Breast epithelium (tissue), 4 donors: Measurements from ENCODE around the gene CCDC127. TPM values are rescaled to one million over a fixed set of nuclear protein-coding genes. Genes with fewer than 3 reads are reported as not detected.
A peak's percentile ranks its signal among the peaks of the same experiment; 100 is the strongest.

Experiments used
- DNase-seq, 2 donors: peaks; one replicate each; pipeline ENCODE4 v3.0.0-alpha.2; 2019; ENCODE audit warnings: low spot score in 2 of 2
- H3K27ac ChIP-seq, 2 donors: fragments of 200-600 bp; sonication (generic) in 1 of 2; one replicate each; pipeline ENCODE4 v1.5.1; 2016 to 2019; ENCODE audit warnings: mild to moderate bottlenecking in 1 of 2
- H3K27me3 ChIP-seq, 2 donors: fragments of 200-600 bp; sonication (generic) in 1 of 2; one replicate each; pipeline versions ENCODE4 v1.5.1 to v1.6.0; 2017 to 2019; ENCODE audit warnings: control low read depth in 1 of 2, mild to moderate bottlenecking in 1 of 2
- H3K36me3 ChIP-seq: fragments of 200-600 bp; one replicate; pipeline ENCODE4 v1.5.1; 2019
- H3K4me1 ChIP-seq, 2 donors: fragments of 200-600 bp; sonication (generic); one replicate each; pipeline ENCODE4 v1.5.1; 2016 to 2019; ENCODE audit warnings: control low read depth in 1 of 2
- H3K4me3 ChIP-seq, 3 donors: fragments of 200-600 bp; sonication (generic); 1 replicate in 2 of 3; 2 replicates in 1 of 3; pipeline ENCODE4 v1.5.1; 2016 to 2019; ENCODE audit warnings: mild to moderate bottlenecking in 3 of 3, moderate library complexity in 2 of 3
- H3K9me3 ChIP-seq, 2 donors: fragments of 200-600 bp; sonication (generic) in 1 of 2; one replicate each; pipeline ENCODE4 v1.5.1; 2016 to 2019; ENCODE audit warnings: control low read depth in 1 of 2
- CTCF ChIP-seq, 3 donors: fragments of 450-650 bp; IDR thresholded peaks; one replicate each; pipeline ENCODE4 v1.5.1; 2016 to 2017; ENCODE audit warnings: antibody characterized with exemption in 3 of 3, mild to moderate bottlenecking in 3 of 3, moderate library complexity in 3 of 3
- POLR2A ChIP-seq: fragments of 450-650 bp; IDR thresholded peaks from one replicate; pipeline ENCODE4 v1.6.1; 2016; ENCODE audit warnings: antibody characterized with exemption, mild to moderate bottlenecking, moderate library complexity
- POLR2AphosphoS5 ChIP-seq, 3 donors: sonication (generic); formaldehyde crosslinking; IDR thresholded peaks; one replicate each; pipeline ENCODE4 v1.6.1; 2017; ENCODE audit warnings: antibody characterized with exemption in 3 of 3
- intact Hi-C: fragments of 100-400 bp; cut with DNase I; formaldehyde crosslinking; loops from one replicate; pipeline ENCODE4 v1.15.1; 2023; ENCODE audit warnings: low total_unique reads
- total RNA-seq, 3 donors: library from RNA; depleted of rRNA; stranded (reverse); fragments of >200 nt; gene quantifications; one replicate each; pipeline ENCODE4 v1.1.0, GENCODE V29; 2016

The CCDC127 gene
- total RNA-seq, 3 donors from 2014 or later = 5.0 to 5.6 (median 5.3) TPM

- Histone ChIP-seq H3K27me3 (no peaks in the 10 kb centered on the region), H3K4me1 (no peaks in the 10 kb centered on the region), H3K9me3 (no peaks in the 10 kb centered on the region), H3K36me3 (no peaks in the 10 kb centered on the region), H3K4me3 (no peak overlapping the region), H3K27ac (no peak overlapping the region)
- intact Hi-C loops = no loop called here
- no peak for TF ChIP-seq POLR2AphosphoS5 (IDR thresholded peaks at IDR 0.05)
- no peak for TF ChIP-seq CTCF (IDR thresholded peaks at IDR 0.05)
- no peak for TF ChIP-seq POLR2A
- DNase-seq = peak in 1 of 2 donors; percentile 43
These were observed 53.7 kb downstream of the CCDC127 start for GRCh38 chr5:164244-164643.

GRCh38 chr5:163841-164240 is 54.1 kb downstream of the CCDC127 start:
- peak in 1 of 2 donors; percentile 46 for DNase-seq
- Histone ChIP-seq H3K27ac (no peak overlapping the region), H3K9me3 (no peaks in the 10 kb centered on the region), H3K4me1 (no peaks in the 10 kb centered on the region), H3K4me3 (no peak overlapping the region), H3K36me3 (no peaks in the 10 kb centered on the region), H3K27me3 (no peaks in the 10 kb centered on the region)
- intact Hi-C loops = no loop called here
- TF ChIP-seq POLR2AphosphoS5 (IDR thresholded peaks at IDR 0.05) (no peak), POLR2A (no peak), CTCF (IDR thresholded peaks at IDR 0.05) (no peak)

- no peaks in the 10 kb centered on the region for H3K36me3 ChIP-seq
- intact Hi-C loops = no loop called here
- H3K27me3 ChIP-seq = no peaks in the 10 kb centered on the region
- H3K4me3 ChIP-seq = no peak overlapping the region
- H3K4me1 ChIP-seq = no peaks in the 10 kb centered on the region
- H3K27ac ChIP-seq = no peak overlapping the region
- no peaks in the 10 kb centered on the region for H3K9me3 ChIP-seq
- DNase-seq = peak in 1 of 2 donors; percentile 49
- TF ChIP-seq CTCF (IDR thresholded peaks at IDR 0.05) (no peak), POLR2AphosphoS5 (IDR thresholded peaks at IDR 0.05) (no peak), POLR2A (no peak)
These were observed 54.7 kb downstream of the CCDC127 start for GRCh38 chr5:163338-163620.

- H3K4me3 ChIP-seq = no peak overlapping the region
- H3K9me3 ChIP-seq = no peaks in the 10 kb centered on the region
- DNase-seq = peak in 1 of 2 donors; percentile 43
- intact Hi-C loops = no loop called here
- no peak overlapping the region for H3K27ac ChIP-seq
- no peaks in the 10 kb centered on the region for H3K27me3 ChIP-seq
- no peaks in the 10 kb centered on the region for H3K4me1 ChIP-seq
- TF ChIP-seq POLR2A (no peak), CTCF (IDR thresholded peaks at IDR 0.05) (no peak)
- no peaks in the 10 kb centered on the region for H3K36me3 ChIP-seq
These were observed 55.2 kb downstream of the CCDC127 start for GRCh38 chr5:162565-163337.

- no peak overlapping the region for H3K27ac ChIP-seq
- no peaks in the 10 kb centered on the region for H3K9me3 ChIP-seq
- H3K36me3 ChIP-seq = no peaks in the 10 kb centered on the region
- no peaks in the 10 kb centered on the region for H3K27me3 ChIP-seq
- H3K4me1 ChIP-seq = no peaks in the 10 kb centered on the region
- H3K4me3 ChIP-seq = no peak overlapping the region
- TF ChIP-seq POLR2A (no peak), POLR2AphosphoS5 (IDR thresholded peaks at IDR 0.05) (no peak), CTCF (IDR thresholded peaks at IDR 0.05) (no peak)
- intact Hi-C loops = no loop called here
- DNase-seq = no peak
These were observed 55.8 kb downstream of the CCDC127 start for GRCh38 chr5:162190-162564.
